ENCODE measurements around the gene HOXD9.

- no peak for TF ChIP-seq POLR2A (IDR thresholded peaks at IDR 0.05)
- TF ChIP-seq, protein P1, sequence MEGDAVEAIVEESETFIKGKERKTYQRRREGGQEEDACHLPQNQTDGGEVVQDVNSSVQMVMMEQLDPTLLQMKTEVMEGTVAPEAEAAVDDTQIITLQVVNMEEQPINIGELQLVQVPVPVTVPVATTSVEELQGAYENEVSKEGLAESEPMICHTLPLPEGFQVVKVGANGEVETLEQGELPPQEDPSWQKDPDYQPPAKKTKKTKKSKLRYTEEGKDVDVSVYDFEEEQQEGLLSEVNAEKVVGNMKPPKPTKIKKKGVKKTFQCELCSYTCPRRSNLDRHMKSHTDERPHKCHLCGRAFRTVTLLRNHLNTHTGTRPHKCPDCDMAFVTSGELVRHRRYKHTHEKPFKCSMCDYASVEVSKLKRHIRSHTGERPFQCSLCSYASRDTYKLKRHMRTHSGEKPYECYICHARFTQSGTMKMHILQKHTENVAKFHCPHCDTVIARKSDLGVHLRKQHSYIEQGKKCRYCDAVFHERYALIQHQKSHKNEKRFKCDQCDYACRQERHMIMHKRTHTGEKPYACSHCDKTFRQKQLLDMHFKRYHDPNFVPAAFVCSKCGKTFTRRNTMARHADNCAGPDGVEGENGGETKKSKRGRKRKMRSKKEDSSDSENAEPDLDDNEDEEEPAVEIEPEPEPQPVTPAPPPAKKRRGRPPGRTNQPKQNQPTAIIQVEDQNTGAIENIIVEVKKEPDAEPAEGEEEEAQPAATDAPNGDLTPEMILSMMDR (IDR thresholded peaks at IDR 0.05), result no peak
These were observed 20.7 kb upstream of the HOXD9 start for GRCh38 chr2:176101842-176102241.
